GM18505 (cell line): Measurements from ENCODE around the gene ARHGEF19.
"Not testable (repeated sequence)": the region's sequence is repeated elsewhere in the genome, so short reads cannot be mapped to it uniquely, and the experiment has no call there.

ENCODE experiments used
- ATAC-seq: cut with Tn5 transposase; IDR thresholded peaks from one replicate; pipeline ENCODE4 v1.9.1; 2021; ENCODE audit not compliant: unreplicated experiment
- POLR2A ChIP-seq: IDR thresholded peaks from 4 replicates; pipeline ENCODE4 v1.6.1; 2011; ENCODE audit warnings: borderline replicate concordance; ENCODE audit not compliant: insufficient read depth, insufficient read length; ENCODE audit errors: extremely low read depth

Gene ARHGEF19

GRCh38 chr1:16237343-16237830 is 24.9 kb upstream of the ARHGEF19 start:
- no peak for TF ChIP-seq POLR2A
- no peak for ATAC-seq

DNA sequence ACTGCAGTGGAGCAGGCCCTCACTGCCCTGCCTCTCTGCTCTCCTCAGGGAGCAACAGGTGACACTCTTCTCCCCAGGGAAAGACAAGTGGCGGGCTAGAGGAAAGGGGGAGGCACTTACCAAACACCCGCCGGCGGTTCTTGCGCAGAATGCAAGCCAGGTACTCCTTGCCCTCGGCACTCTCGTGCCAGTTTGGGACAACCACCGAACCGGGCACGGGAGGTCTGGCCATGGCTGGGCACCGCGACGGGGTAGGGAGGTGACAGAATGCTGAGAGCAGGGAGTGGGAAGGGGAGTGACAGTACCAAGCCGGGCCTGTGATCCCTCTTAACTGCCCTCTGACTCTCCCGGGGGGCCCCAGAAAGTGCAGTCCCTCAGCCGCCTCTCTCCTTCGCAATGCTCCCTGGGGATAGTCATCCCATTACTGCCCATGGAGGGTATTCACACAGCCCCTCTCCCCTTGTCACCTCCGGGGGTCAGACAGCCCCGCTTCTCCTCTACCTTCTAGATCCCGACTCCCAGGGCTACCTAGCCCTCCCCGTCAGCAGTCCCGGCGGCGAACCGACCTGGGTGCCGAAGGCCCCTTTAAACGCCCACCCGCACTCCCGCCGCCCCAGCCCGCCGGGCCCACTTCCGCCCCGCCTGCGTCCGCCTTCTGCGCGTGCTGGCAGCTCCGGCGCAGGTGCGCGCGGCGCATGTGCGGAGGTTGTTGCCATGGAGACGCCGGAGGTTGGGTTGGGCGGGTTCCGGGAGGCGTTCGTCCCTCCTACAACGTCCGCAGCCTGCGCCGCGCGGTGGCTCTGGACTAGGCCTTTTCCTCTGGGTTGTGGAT is 24.3 kb upstream of the ARHGEF19 start, which contains the start of gene CPLANE2:
TSS of gene CPLANE2 (minus strand) at position 673 of the 832 bp plus-strand sequence. CDS start at position 232, 441 bp downstream.
- TF ChIP-seq POLR2A, result peak; percentile 71
- peak; percentile 86 for ATAC-seq

DNA sequence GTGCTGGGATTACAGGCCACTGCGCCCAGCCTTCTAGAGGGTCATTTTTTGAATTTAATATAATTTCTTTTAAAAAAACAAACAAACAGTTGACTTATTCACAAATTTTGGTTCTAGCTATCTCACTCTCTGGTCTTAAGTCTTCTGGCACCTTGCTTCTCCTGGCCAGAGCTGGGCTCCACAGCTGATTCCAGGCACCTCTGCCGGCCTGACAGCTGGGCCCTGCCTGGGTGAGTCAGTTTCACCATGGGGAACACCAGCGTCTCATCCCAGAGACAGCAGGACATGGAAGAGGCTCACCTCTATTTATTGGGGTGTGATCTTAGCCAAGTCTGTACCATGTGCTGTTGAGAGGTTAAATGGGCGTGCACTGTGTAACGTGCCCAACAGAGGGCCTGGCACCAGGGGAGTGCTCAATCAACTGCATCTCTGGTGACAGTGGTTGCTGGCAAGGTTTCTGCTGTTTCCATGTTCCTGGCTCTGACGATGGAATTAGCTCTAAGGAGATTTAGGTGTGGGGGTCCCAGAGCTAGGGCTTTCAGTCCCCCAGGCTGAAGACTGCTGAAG is 23.6 kb upstream of the ARHGEF19 start:
- ATAC-seq, result peak; percentile 26
- TF ChIP-seq POLR2A, result no peak

- TF ChIP-seq POLR2A, result no peak
- ATAC-seq, result no peak
Observed at GRCh38 chr1:16235347-16235746, 22.9 kb upstream of the ARHGEF19 start.

DNA sequence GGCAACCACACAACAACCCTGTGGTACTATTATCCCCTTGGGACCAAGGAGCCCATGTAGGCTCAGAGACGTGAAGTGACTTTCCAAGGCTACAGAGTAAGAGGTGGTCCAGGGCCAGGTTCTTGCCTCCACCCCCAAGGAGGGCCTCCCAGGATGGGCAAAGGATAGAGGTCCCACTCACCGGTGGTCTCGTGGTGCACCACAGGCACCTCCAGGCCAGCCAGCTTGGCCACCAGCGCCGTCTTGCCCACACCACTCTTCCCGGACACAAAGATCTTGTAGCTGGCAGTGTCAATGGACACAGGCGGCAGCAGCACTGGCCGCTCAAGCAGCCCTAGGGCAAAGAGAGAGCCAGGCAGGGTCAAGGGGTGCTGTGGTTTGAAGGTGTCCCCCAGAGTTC is 21.0 kb upstream of the ARHGEF19 start:
- ATAC-seq, result no peak
- TF ChIP-seq POLR2A, result no peak

DNA sequence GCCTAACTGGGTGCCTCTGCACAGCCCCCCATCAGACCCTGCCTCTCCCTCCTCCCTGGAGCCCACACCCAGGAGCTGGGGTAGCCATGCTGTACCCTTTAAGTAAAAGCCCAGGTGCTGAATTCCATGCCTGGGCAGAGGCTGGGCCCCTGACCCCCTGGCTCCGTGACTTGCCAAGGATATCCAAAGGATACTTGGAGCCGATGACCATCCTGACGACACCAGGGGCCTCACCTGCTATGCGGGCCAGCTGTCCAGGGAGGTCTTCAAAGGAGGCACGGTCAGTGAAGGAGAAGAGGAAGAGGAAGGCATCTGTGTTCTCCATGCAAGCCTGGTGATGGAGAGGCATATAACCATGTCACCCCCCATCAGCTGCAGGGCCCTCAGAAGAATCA is 19.9 kb upstream of the ARHGEF19 start:
- no peak for ATAC-seq

GRCh38 chr1:16231331-16232315 is 19.2 kb upstream of the ARHGEF19 start:
- no peak for TF ChIP-seq POLR2A
- no peak for ATAC-seq

More for the DNA sequence above, 19.9 kb upstream of the ARHGEF19 start:
- TF ChIP-seq POLR2A, result no peak

DNA sequence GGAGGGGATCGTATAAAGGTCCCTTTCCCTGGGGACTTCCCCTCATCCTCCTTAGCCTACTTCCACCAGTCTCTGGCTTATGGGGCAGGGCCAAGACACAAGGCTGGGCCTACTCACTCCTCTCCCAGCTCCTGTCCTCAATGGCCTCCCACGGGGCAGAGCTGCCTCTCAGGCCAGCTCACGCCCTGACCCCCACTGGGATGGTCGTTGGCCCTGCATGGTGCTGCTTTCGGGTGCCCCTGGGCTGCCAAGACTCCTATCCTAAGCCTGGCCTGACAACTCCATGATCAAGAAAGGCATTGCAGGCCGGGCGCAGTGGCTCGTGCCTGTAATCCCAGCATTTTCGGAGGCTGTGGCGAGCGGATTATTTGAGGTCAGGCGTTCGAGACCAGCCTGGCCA is 18.3 kb upstream of the ARHGEF19 start:
- no peak for TF ChIP-seq POLR2A

GRCh38 chr1:16229976-16230740 is 17.7 kb upstream of the ARHGEF19 start:
- no peak for ATAC-seq

More for the DNA sequence above, 18.3 kb upstream of the ARHGEF19 start:
- no peak for ATAC-seq

DNA sequence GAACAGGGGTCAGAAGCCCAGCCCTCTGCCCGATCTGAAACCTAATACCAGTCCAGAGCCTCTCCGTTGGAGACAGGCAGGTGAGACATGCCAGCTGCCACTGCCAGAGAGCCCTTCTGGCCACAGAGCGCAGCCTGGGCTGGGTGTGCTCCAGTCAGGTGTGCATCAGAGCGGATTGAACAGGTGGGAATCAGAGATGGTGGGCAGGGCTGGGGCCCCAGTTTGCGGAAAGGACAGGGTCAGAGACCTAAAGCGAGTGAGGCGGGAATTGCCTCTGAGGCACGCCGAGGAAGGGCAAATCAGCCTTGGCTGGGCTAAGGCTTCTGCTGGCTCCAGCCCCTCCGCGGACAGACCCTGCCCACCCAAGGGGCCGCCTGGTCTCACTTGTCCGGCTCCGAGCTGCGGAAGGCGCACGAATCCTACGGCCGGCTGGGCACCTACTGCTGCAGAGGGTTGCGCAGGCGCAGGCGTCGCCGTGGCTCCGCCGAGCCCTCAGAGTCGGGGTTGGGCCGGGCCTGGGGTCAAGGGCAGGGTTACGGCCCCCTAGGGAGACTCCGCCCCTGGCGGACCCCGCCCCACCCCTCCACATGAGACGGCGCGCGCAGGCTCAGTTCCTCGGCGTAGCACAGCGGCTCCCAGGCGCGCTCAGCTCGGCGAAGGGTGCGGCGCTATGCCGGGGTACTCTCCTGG is 14.2 kb upstream of the ARHGEF19 start:
- no peak for TF ChIP-seq POLR2A

More at GRCh38 chr1:16229976-16230740, 17.7 kb upstream of the ARHGEF19 start:
- no peak for TF ChIP-seq POLR2A

GRCh38 chr1:16226129-16226489 is 13.7 kb upstream of the ARHGEF19 start:
- no peak for ATAC-seq
- no peak for TF ChIP-seq POLR2A

More for the DNA sequence above, 14.2 kb upstream of the ARHGEF19 start:
- no peak for ATAC-seq

- TF ChIP-seq POLR2A, result no peak
- no peak for ATAC-seq
Observed at GRCh38 chr1:16224472-16224871, 12.0 kb upstream of the ARHGEF19 start.

DNA sequence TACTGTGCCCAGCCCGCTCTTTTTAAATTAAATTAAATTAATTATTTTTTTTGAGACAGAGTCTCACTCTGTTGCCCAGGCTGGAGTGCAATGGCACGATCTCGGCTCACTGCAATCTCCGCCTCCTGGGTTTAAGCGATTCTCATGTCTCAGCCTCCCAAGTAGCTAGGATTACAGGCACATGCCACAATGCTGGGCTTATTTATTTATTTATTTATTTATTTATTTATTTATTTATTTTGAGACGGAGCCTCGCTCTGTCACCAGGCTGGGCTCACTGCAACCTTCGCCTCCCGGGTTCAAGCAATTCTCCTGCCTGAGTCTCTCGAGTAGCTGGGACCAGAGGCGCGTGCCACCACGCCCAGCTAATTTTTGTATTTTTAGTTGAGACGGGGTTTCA is 10.3 kb upstream of the ARHGEF19 start:
- not testable (repeated sequence) for ATAC-seq
